OCI-LY1 (cell line): ENCODE measurements around the gene ADD2.

Experiments used
- CTCF ChIP-seq: fragments of 200-600 bp; sonication (generic), shearing (Covaris generic); IDR thresholded peaks from 2 replicates; pipeline ENCODE4 v1.5.1; 2017; ENCODE audit warnings: mild to moderate bottlenecking, antibody characterized with exemption, low read length, moderate library complexity, mixed read lengths
- EZH2 ChIP-seq: fragments of 200-600 bp; sonication (generic), shearing (Covaris generic); IDR thresholded peaks from 2 replicates; pipeline ENCODE4 v1.8.0; 2017; ENCODE audit warnings: borderline replicate concordance, mixed run types, mild to moderate bottlenecking, antibody characterized with exemption, low read length, moderate library complexity, mixed read lengths

GRCh38 chr2:70607121-70607561 lies 160.9 kb downstream of the ADD2 start:
- TF ChIP-seq CTCF (no peak), EZH2 (no peak)
